HK-2 (cell line): ENCODE measurements around the gene STK26.
"Not testable (repeated sequence)": the region's sequence is repeated elsewhere in the genome, so short reads cannot be mapped to it uniquely, and the experiment has no call there.

Source experiments
- DNase-seq: peaks from one replicate; pipeline ENCODE4 v3.0.0-alpha.2; 2018; ENCODE audit not compliant: unreplicated experiment

The STK26 gene

GRCh38 chrX:132093239-132093860, 70.2 kb downstream of the STK26 start:
- DNase-seq, result no peak

- no peak for DNase-seq
Measured at GRCh38 chrX:132094164-132094563, 71.1 kb downstream of the STK26 start.

- not testable (repeated sequence) for DNase-seq
Measured at GRCh38 chrX:132098704-132099103, 75.6 kb downstream of the STK26 start.

- no peak for DNase-seq
Measured at GRCh38 chrX:132101206-132101605, 78.1 kb downstream of the STK26 start.

- DNase-seq, result no peak
Measured at GRCh38 chrX:132101799-132102198, 78.7 kb downstream of the STK26 start.

GRCh38 chrX:132107291-132107690, 84.2 kb downstream of the STK26 start:
- DNase-seq, result no peak

GRCh38 chrX:132114607-132115006, 91.5 kb downstream of the STK26 start:
- no peak for DNase-seq

GRCh38 chrX:132115792-132116191, 92.7 kb downstream of the STK26 start:
- no peak for DNase-seq

GRCh38 chrX:132118358-132118757, 95.3 kb downstream of the STK26 start:
- no peak for DNase-seq

- DNase-seq, result no peak
Measured at GRCh38 chrX:132119283-132119682, 96.2 kb downstream of the STK26 start.

GRCh38 chrX:132119821-132120515, 96.9 kb downstream of the STK26 start:
- DNase-seq, result no peak

- no peak for DNase-seq
Measured at GRCh38 chrX:132120913-132121312, 97.8 kb downstream of the STK26 start.
